Left lobe of liver (tissue), 2 donors: ENCODE measurements around the gene SUGCT. TPM values are rescaled to one million over a fixed set of nuclear protein-coding genes. Genes with fewer than 3 reads are reported as not detected.
"Not testable (repeated sequence)": the region's sequence is repeated elsewhere in the genome, so short reads cannot be mapped to it uniquely, and the experiment has no call there.

Experiments used
- ATAC-seq: fragments of 200-7000 bp; cut with Tn5 transposase; one replicate; pipeline ENCODE4 v1.9.1; 2020; ENCODE audit warnings: mild to moderate bottlenecking, moderate library complexity
- DNase-seq: peaks from one replicate; pipeline ENCODE4 v3.0.0-alpha.2; 2020; ENCODE audit warnings: low spot score
- total RNA-seq: library from RNA; stranded (reverse); gene quantifications from one replicate; pipeline ENCODE4 v1.2.1, GENCODE V29; 2021
- donor health status: DM: no; HTN: no; CAD: no; lungs with moderate emphysema.
- donor health status: DM: no; HTN: yes; CAD: no.

SUGCT gene
- total RNA-seq, 1 donor from 2014 or later, result 14.3 TPM

GRCh38 chr7:40199076-40199802 lies 64.4 kb downstream of the SUGCT start:
- no peak for DNase-seq
- peak; percentile 60 for ATAC-seq

DNA sequence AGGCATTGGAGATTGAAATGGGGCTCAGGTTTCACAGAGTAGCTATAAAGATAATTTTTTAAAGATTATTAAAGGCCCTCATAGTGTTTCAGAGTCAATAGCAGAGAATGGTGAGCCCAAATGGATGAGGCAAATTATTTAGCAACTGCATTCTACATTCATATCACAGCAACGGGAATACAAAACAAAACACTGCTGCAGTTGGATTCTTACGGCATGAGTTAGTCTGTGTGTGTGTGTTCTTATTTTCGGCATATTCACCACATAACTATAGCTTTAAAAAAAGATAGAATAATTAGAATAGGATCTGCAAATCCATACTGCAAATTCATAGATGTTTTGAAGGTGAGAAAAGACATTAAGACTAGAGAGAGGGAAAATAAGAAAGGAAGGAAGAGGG lies 66.0 kb downstream of the SUGCT start:
- DNase-seq, result no peak

GRCh38 chr7:40202851-40203250 lies 68.0 kb downstream of the SUGCT start:
- no peak for ATAC-seq
- no peak for DNase-seq

More for the DNA sequence above, 66.0 kb downstream of the SUGCT start:
- no peak for ATAC-seq

GRCh38 chr7:40204581-40204980 lies 69.8 kb downstream of the SUGCT start:
- no peak for ATAC-seq
- no peak for DNase-seq

DNA sequence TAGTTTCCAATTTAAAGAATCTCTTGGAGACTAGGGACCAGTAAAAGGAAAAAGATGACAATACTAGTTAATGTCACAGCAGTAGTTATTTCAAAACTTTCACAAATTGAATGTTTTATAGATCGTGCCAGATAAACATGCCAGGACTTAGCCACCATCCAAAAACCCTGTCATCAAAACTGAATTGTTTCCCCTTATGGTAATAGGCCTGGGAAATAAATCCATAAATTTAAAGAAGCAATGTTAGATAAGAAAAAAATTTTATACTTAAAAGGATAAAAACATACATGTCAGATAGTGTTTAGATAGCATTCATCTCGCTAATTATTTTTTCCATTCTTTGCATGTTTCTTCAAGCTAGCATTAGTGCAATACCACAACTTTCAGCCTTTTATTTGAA lies 71.2 kb downstream of the SUGCT start:
- ATAC-seq (no peak), DNase-seq (no peak)

- DNase-seq (no peak), ATAC-seq (no peak)
Measured at GRCh38 chr7:40211276-40212003, 76.6 kb downstream of the SUGCT start.

DNA sequence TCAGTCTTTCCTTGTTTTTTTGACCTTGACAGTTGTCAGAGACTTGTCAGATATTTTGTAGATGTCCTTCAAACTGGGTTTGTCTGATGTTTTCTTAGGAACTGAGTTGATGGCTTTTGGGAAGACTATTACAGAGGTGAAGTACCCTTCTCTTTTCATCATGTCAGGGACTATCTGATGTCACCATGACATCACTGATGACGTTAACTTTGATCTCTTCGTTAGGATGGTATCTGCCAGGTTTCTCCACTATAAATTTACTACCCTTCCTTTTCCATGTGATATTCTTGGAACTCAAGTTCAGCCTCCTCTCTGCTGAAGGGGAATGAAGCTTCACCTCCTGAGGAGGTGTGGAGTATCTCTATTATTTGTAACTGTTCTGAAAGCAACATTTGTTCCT lies 78.5 kb downstream of the SUGCT start:
- DNase-seq (no peak), ATAC-seq (no peak)

GRCh38 chr7:40213856-40214255 lies 79.1 kb downstream of the SUGCT start:
- DNase-seq (no peak), ATAC-seq (no peak)

GRCh38 chr7:40218612-40219011 lies 83.8 kb downstream of the SUGCT start:
- DNase-seq, ATAC-seq: not testable (repeated sequence)

- DNase-seq (no peak), ATAC-seq (no peak)
Measured at GRCh38 chr7:40219917-40220316, 85.1 kb downstream of the SUGCT start.

DNA sequence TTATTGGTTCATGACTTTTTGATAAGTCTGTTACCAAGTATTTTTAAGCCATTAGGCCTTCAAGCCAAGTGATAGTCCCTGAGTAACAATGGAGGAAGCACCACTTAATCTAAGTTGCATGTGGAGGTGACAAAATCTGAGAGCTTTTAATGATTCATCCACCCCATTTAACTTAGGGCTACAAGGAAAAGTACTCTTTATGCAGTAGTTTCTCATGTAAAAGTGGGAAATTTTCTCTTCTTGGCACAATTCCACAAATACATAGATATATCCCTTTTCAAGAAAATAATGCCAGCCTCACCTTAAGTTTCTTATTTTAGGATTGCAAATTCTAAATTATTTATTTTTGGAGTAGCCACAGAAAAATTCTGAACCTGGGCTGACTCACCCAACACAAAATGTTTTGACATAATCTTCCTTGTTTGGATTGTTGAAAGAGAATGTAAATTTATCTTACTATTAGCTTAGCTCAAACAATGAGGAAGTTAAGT lies 85.7 kb downstream of the SUGCT start:
- DNase-seq, result no peak
- no peak for ATAC-seq

DNA sequence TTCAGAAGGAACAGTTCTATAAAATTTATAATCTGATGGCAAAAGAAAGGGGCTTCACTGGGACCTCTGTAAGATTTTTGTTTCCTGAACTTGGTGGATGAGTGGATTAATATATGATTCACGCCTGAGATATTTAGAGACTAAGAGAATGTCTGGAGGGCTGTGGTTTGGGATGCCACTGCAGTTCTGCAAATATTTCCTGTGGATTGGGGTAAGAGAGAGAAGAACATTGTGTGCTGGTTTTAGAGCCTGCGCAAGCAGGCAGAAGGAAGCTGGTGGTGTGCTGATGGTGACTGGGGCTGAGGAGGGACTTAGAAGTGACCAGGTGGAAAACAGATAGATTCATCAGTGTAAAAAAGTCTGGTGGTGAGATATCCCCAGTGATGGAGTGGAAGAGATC lies 87.0 kb downstream of the SUGCT start:
- ATAC-seq, result peak; percentile 17
- DNase-seq, result no peak

DNA sequence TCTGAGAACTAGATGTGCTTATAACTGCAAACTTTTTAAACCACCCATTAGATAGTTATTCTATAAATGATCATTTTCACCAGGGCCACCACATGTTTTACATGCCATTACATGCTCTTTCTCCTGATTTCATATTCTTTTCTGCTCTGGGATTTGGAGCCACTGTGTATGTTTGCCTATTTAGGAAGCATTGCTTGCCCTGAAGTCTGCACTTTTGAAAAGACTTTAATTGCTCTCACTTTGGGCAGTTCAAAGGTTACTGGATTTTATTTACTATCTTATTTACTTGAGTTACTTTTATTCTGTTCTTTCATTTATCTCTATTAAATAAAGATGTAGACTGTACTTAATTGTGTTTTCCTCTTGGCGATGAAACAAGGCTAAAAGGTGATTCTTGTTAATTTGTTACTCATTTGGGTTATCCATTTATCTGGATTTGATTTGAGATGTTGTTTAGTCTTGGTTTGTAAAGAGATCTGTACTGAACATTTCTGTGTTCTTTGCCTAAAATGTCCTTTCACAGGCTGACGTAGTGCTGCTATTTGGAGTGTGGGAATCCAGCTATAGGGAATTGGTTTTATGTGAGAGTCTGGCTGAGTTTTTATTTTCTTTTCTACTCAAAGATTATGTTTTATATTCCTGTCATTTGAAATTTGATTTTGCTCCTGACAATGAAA lies 88.8 kb downstream of the SUGCT start:
- DNase-seq (no peak), ATAC-seq (peak; percentile 86)

- DNase-seq (no peak), ATAC-seq (no peak)
Measured at GRCh38 chr7:40230101-40230500, 95.3 kb downstream of the SUGCT start.

GRCh38 chr7:40231796-40232195 lies 97.0 kb downstream of the SUGCT start:
- ATAC-seq, result no peak
- DNase-seq, result no peak

GRCh38 chr7:40232242-40232893 lies 97.6 kb downstream of the SUGCT start:
- DNase-seq (no peak), ATAC-seq (peak; percentile 88)

DNA sequence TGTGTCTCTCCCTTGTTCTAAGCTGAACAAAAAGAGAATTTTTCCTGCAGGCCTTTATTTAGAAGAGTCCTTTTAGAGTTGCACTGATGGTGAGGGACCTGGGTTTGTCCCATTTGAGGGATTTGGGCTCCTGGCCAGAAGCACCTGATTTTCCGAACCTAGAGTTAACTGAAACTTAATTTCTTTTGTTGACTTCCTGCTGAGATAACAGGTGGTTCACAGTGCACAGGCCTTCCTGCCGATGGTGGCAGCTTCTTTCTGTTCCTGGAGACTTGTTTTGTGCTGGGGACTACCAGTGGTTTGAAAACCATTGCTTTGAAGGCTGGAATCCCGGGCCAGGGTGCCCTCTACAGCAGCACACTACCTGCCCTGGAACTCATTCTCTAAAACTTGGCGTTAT lies 99.2 kb downstream of the SUGCT start:
- peak; percentile 37 for ATAC-seq

GRCh38 chr7:40234666-40235065 lies 99.9 kb downstream of the SUGCT start:
- ATAC-seq (no peak), DNase-seq (no peak)

More for the DNA sequence above, 99.2 kb downstream of the SUGCT start:
- DNase-seq, result no peak

- ATAC-seq, result no peak
- no peak for DNase-seq
Measured at GRCh38 chr7:40237731-40238130, 102.9 kb downstream of the SUGCT start.

- ATAC-seq (no peak), DNase-seq (no peak)
Measured at GRCh38 chr7:40239755-40240303, 105.0 kb downstream of the SUGCT start.

GRCh38 chr7:40243076-40243475 lies 108.3 kb downstream of the SUGCT start:
- no peak for ATAC-seq
- no peak for DNase-seq
